Stimulated activated CD8-positive, alpha-beta memory T cell treated with anti-CD3 and anti-CD28 coated beads, Interleukin-12 subunit alpha, Interleukin-12 subunit beta, amount 100 ng/mL, for 4 hours (primary cell): Measurements from ENCODE around the gene BMPER.

Experiments
- DNase-seq: peaks from one replicate; pipeline ENCODE4 v3.0.0-alpha.2; 2020; ENCODE audit warnings: low read depth

Gene BMPER

DNA sequence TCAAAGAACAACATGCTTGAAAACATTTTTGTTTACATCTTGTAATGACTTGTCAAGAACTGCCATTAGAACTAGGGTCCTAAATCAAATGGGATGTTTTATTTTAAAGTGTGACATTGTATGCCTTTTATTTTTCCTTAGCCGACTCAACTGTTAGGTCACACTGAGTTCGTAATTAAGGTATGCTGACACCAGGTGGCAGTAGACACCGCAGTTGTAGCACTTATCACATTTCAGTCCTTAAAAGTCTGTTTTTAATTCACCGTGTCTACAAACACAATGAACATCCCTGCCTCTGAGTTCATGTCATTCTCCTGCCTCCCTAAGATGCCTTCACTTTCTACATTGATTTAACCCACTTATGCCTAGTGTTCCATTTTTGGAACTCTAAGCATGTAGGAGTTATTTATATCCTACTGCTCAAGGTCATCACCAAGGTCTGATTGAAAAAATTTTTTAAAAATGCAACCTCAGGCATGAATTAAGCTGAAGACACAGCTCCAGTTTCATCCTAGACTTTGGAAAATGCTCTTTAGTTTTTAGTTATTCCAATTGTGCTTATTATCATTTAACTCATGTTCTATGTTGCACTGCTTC lies 186.1 kb downstream of the BMPER start:
- DNase-seq, result no peak

DNA sequence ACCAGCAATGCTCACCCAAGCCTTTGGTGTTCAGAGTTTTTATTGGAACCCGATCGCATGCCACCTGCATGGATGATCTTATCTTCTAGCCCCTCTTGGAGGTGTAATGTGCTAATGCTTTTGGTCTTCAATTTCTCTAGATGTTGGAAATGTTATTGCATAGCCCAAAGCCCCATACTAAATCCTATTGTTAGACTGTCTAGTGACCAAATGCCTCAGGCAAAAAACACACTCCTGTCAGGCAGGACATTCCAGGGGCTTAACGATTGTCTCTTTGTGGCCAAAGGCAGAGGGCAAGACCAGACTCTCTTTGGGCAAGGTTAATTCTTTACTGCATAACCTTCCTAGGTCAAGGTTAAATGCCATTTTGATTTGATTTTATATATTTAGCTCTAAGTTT lies 187.9 kb downstream of the BMPER start:
- DNase-seq, result no peak

DNA sequence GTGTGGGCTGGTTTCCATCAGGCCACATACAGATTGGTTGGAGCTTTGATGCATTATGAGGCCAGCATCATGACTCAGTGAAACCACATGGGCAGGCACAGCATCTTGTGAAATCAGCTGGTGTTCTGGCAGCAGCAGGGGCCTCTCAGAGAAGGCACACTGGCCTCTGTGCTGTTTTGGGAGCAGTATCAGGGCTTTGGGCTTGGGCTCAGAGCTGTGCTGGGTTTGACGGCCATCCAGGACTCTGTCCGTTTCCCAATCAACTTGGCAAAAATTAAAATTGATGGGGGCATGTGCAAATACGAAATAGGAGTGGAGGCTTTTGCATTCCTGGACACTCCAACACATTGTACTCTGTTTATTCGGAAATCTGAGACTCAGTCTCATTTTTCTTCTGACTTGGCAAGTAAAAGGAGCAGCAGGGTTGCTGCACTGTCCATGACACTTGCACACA lies 190.9 kb downstream of the BMPER start:
- DNase-seq, result no peak

DNA sequence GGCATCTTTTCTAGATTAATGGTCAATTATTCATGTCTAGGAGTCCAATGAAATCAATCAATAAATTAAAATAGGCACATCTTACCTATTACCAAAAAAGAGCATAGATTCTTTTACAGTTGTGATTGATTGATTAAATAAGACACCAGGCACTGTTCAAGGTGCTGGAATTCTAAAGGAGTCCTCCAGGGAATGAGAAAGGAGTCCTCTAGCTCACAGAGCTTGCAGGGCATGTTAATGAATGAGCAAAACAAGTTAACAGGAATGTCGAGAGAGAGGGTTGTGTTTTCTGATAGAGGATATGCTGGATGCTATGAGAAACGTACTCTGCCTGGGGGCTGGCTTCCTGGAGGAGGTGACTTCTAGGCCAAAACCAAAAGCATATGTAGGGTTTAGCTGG lies 191.4 kb downstream of the BMPER start:
- no peak for DNase-seq

DNA sequence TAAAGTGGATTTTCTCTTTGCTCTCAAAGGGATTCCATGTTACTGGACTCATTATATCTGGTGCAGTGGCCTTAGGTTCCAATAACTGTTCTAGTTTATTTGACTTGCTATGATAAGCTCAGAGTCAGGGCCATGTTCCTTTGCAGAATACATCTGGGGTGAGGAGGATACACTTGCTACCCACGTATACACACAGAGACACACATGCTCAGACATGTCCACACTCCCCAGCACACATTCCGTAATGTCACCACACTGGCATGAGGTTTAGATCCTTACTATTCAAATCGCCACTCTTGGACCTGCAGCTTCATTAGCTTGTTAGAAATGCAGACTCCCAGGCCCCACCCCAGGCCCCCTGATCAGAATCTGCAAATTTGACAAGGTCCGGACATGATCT lies 195.3 kb downstream of the BMPER start:
- DNase-seq, result no peak

DNA sequence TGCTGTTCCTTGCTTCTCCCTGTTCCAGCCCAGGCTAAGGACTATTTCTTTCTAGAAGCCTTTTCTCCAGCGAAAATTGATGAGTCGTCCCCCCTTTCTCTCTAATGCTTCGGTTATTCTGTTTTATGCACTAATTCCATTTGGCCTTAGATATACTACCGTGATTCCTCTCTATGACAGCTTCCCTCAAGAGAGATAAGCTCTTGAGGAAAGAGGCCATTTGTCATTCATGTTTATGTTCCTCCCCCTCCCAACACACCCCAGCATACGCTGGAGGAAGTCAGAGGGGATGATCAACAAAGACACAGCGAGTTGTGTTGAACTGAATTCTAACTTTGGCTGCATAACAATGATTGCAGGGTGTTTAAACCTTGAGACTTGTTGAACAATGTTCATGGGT lies 198.8 kb downstream of the BMPER start:
- DNase-seq, result no peak

DNA sequence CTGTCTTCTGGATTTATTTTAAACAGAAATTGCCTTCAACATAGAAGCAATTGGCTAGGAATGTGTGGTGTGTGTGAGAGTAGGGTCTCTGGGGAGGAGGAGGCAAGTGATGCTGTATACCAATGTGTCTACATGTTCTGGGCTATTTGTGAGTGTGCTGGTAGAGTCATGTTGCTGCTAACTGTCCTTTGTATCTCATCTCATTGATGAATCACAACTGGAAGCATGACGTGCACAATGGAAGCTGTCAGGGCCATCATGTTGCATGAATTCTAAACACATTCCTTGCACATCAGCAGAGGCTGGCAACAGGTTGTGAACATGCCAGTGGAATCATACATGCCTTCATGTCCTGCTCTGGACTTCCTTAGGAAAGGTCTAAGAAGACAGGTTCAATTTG lies 199.7 kb downstream of the BMPER start:
- no peak for DNase-seq

DNA sequence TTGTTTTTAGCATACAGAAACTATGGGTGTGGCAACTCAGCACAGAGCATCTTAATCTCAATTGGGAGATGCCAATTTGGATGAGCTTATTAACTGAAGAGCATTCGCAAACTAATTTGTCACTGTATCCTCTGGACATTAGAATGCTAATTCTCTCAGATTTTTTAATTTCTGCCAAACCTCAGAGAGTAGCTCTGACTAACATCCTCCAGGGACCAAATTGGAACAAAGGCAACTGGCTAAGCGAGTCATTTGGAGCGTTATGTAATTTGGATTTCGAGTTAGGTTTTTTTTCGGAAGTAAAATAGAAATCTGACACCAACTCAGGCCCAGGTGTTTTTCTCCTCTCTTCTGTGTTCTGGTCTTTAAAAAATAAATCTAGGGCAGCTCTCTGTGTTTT lies 201.9 kb downstream of the BMPER start:
- no peak for DNase-seq

DNA sequence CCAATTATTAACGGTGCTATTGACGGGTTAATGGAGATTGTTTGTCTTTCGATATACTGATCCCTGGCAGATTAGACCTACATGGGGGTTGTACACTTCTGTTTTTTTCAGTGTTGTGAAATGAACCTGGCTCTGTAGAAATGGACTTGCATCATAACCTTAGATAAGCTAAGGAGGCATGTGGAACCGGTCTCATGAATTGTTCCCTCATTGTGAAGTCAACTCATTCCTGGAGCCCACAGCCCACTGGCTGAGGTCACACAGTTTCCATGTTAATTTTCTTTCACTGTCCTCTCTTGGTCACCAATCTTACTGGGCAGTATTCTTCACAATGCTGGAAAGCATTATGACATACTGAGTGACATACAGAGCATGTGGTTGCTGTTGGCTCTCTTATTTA lies 202.8 kb downstream of the BMPER start:
- no peak for DNase-seq

DNA sequence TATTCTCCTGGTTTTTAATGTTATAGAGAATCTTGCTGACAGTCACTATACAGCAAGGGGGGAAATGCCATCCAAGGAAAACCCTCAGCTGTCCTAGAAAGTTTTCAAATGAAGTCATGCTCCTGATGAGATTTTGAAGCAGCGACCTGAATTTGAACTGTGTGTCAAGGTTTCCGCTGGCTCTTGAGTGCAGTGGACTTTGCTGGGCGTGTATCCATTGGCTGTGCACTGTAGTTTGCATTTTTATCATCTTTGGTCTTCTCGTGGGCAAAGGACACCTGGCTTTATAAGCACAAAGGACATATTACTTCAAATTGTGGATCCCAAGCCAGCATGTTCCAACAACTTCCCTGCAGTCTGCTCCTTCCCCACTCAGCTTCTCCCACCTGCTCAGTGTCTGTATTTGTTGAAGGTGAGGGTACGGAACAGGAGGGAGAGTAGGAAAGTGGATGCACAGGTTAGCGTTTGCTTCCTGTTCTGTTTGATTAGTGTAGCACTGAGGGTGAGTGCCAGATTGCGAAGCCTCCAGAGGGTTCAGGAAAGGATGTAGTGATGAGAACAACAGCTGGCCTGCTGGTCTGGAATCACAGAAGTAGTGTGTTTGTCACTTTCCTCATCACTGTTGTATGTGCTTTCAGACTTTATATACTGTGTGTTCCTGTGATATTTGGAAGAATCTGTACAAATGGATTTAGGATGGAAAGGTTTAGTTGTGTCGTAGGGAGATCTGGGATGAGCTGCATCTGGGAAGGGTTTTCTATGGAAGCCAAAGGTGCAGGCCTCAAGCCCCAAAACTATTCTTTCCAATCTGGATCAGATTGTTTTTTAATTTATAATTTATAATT lies 204.8 kb downstream of the BMPER start:
- DNase-seq, result no peak

DNA sequence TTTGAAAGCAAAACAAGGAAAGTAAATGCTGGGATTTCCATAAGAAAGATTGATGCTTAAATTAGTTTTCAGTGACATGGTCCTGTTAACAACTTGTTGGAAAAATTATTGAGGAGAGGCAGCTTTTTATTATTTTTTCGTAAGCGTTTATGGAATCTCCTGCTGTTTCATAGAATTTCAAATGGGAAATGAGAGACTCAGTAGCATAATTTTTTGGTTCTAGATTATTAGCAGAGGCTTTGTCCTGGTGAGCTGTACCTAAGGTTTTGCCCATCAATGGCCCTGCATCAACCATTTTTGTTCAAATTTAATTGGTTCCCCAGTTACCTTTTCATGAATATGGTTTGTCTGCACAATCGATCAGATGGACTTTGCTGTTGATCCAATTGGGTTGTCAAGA lies 205.7 kb downstream of the BMPER start:
- DNase-seq, result no peak

DNA sequence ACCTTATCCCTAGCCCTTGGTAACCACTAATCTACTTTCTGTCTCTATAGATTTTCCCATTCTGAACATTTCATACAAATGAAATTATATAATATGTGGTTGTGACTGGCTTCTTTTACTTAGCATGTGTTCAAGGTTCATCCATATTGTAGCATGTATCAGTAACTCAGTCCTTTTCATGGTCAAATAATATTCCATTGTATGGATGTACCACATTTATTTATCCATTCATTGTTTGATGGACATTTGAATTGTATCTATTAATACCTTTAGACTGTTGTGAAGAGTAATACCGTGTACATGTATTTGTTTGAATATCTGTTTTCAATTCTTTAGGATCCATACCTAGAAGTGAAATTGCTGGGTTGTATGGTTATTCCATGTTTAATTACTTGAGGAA lies 210.2 kb downstream of the BMPER start:
- no peak for DNase-seq

DNA sequence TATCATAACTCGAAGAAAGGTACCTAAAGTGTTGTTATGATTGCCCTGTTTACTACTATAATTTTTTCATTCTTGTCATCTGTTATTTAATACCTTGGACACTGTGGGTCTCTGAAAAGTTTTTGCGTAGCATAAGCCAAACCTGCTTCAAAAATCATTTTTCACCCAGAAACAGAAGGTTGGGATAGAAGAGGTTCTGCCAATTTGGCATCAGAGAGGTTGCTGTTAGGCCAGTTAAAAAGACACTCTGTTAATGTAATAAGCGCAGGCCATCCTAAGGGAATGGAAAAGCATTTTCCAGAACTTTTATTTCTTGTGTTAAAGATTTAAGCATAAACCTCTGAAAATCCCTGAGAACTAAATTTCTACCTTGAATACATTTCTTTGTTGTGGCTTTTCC lies 212.2 kb downstream of the BMPER start:
- no peak for DNase-seq

DNA sequence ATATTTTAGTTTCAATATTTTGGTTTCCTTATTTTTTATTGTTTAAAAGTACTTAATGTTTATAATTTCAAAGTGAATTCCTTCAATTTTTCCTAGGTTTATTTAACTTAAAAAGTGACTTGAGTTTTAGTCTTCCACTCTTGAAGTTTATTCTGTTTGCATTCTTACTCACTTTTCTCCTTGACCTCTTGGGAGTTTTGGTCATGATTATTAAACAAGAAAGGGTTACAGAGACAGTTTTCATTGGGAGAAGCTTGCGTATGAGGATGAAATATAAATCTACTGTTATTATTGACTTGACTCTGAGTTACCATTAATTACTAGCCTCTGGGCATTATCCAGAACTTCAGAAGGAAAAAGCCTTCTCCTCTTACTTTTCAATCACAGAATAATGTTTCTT lies 216.0 kb downstream of the BMPER start:
- no peak for DNase-seq

DNA sequence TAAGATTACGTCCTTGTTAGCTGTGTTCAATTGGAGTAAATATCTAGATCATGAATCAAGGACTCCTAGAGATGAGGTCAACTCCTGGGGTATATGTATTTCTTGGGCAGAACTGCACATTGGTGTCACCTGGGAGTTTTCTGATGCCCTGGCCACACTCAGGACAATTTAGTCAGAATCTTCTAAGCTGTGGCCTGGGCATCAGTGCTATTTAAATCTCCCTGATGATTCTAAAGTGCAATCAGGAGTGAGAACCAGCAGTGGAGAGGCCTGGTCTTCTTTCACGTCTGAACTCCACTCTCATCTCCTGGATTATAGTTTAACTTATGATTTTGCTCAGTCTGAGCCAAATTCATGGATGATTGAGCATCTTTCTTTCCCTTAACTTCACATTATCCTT lies 218.0 kb downstream of the BMPER start:
- DNase-seq, result no peak

DNA sequence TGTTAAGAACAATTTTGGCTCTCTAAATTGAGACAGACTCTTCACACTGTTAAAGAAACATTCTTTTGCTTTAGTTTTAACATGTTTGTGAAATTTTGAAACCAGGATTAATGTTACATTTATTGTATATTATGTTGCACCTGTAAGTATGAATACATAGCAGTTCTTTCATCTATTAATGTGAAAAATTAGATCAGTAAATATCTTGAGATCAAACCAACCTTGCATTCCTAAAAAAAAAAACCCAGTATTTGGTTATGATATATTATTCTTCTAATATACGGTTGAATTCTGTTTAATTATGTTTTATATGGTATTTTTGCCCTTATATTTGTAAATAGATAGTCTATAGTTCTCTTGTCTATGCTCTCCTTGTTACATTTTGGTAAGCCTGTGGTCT lies 219.4 kb downstream of the BMPER start:
- no peak for DNase-seq

DNA sequence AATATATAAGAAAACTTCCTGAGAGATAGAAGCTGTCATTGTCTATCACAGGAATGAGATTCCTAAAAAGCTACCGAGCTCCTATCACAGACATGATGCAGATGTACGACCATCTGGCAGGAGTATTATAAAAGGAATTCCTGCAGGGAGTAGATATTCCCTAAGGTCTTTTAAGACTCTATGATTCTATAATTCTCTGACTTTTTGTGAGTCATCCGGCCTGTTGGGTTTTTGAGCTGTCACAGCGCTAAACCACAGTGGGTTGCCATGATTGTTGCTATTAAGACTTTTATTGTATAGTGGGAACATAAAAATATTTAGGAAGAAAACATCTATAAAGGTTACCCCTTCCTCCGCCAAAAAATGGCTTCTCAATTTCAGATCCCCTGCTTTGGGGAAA lies 223.4 kb downstream of the BMPER start:
- no peak for DNase-seq

DNA sequence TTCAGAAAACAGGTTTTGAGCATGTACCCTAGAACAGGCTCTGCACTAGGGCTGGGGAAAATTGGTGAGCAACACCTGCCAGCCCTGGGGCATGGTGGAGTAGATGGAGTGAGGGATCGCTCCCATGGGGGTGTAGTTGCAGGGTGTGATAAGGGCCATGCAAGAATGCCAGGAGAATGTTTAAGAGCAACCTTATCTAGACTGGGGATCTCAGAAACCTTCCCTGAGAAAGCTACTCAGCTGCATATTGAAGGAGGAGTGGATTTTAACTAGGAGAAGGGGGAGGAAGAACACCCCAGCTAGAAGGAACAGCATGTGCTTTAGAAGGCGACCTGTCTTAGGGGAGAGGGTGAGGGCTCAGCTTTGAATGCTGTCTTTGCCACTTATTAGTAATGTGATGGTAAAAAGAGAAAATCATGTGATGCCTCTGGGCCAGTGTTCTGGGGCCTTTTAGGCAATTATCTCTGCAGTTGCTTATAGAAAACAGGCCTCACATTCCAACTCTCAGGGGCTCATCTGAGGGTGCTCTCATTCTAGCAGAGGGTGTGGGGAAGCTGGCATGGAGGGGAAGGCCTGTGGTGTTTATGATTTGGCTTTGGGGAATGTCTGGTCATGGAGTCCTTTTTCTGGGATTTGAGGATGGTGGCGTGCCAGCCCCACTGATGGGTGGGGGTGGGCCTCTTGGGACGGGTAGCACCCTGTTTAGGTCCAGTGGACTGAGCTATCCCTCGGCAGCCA lies 225.4 kb downstream of the BMPER start:
- no peak for DNase-seq

DNA sequence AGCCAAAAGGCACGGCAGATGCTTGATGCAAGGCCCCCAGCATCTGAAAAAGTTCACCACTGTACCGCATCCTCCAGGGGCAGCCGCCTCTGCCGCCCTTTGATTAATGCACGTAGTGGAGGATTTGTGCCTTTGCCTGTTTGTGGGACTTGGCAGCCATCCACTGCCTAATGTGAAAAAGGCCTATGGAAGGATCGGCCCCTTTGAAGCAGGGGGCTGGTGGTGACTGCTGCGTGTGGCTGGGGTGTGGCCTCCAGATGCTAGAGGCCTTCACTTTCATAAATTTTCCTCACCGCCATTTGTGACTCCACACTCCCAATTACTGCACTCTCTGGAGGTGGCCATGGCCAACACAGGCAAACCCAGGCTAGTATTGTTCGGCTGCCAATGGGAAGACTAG lies 226.0 kb downstream of the BMPER start:
- DNase-seq, result no peak

DNA sequence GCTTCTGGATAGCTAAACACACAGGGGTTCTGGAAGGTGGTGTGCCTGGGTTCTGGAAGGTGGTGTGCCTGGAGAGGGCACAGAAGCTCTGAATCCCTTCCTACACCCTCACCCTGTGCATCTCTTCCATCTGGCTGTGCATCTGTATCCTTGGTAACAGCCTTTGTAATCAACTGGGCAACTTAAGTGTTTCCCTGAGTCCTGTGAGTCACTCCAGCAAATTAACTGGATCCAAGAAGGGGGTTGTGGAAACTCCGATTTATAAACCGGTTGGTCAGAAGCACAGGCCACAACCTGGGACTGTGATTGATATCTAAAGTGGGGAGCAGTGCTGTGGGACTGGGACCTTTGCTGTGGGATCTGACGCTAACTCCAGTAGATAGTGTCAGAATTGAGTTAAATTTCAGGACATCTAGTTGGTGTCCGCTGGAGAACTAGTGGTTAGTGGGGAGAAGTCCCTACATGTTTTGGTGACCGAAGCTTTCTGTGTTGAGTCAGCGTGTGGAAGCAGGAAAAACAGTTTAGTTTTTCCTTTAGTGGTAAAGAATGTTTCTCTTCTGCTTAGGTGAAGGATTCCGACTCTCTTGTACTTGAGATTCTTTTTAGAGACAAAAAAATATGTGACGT lies 228.1 kb downstream of the BMPER start:
- no peak for DNase-seq

DNA sequence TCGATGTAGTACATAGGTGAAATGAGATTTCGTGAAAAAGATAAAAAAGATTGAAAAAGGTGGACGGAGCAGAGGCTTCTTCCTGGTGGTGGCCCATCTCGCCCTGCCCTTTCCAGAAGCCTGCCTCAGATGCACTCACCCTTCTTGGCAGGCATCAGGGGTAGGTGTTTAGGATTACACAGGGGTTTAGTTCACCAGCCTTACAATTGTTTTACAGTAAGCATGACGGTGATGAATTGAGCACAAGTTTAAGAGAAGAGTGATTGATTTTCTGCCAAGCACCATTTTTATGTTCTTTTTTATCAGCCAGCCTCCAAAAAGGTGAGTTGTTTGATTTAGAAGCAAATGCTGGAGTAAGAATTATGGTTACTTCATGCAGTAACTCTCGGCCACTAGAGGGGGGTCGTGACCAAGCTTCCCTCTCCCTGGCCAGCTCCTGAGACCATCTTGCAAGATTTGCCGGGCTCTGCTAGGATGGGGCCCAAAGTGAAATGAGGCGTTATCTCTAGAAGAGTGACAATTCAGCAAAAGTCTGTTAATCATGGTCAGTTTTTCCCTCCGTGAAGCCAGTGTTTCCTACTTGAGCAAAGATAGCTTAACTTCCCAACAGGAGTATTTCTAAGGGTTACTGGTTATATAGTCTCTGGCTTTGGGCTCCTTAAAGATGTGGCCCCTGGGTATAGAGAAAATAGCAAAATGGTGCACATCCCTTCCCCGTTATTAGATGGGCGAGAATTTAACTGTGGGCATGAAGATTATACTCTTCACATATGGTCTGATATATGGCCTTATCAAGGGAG lies 228.8 kb downstream of the BMPER start:
- no peak for DNase-seq

DNA sequence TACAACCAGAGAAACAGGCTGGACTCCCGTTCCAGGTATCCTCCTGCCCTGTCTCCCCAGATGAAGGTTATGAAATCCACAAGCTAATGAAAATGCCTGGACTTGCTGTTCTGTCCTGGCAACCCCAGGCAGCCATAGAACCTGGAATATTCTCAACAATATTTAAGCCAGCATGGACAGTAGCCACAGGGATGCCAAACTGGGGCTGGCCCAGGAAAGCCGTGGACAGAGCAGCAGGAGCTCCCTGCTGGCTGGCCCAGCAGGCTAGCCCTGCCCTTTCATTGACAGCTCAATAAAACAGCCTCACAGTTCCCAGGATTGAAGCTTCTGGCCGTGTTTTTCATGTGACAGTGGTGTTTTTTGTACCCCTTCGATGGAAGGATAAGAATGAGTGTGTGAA lies 230.6 kb downstream of the BMPER start:
- DNase-seq, result no peak
